Spinal cord (tissue), 10 donors: ENCODE measurements around the gene KIF1A. TPM values are rescaled to one million over a fixed set of nuclear protein-coding genes. Genes with fewer than 3 reads are reported as not detected.
"Not testable (repeated sequence)": the region's sequence is repeated elsewhere in the genome, so short reads cannot be mapped to it uniquely, and the experiment has no call there.

Experiments used
- DNase-seq, 6 donors: peaks; one replicate each; pipeline versions ENCODE4 v3.0.0 to v3.0.0-alpha.2; 2013 to 2015; ENCODE audit warnings: low spot score in 6 of 6, low read depth in 4 of 6
- H3K27ac ChIP-seq: one replicate; pipeline ENCODE4 v1.5.1; 2013; ENCODE audit warnings: low read depth, low read length, control low read depth
- H3K27me3 ChIP-seq: one replicate; pipeline ENCODE4 v1.6.1; 2013; ENCODE audit warnings: low read length; ENCODE audit not compliant: control insufficient read depth, insufficient read depth
- H3K36me3 ChIP-seq: one replicate; pipeline ENCODE4 v1.6.1; 2013; ENCODE audit warnings: low read length; ENCODE audit not compliant: control insufficient read depth, insufficient read depth
- H3K4me1 ChIP-seq: one replicate; pipeline ENCODE4 v1.6.1; 2013; ENCODE audit warnings: low read length; ENCODE audit not compliant: control insufficient read depth, insufficient read depth
- H3K4me3 ChIP-seq: one replicate; pipeline ENCODE4 v1.5.1; 2013; ENCODE audit warnings: low read depth, low read length, control low read depth
- H3K9me3 ChIP-seq: one replicate; pipeline ENCODE4 v1.6.1; 2013; ENCODE audit warnings: low read length; ENCODE audit not compliant: control insufficient read depth, insufficient read depth
- WGBS: methylation state at CpG from one replicate; pipeline ENCODE4 v1.1.5; 2013; ENCODE audit warnings: missing lambda C conversion rate; ENCODE audit not compliant: insufficient coverage; 5-methylcytosine and 5-hydroxymethylcytosine counted together
- polyA plus RNA-seq, 2 donors: library from polyadenylated mRNA; unstranded; fragments of 120-200 nt; gene quantifications; one replicate each; pipeline ENCODE4 v1.2.1, GENCODE V29; 2013; ENCODE audit not compliant: insufficient read length in 2 of 2
- total RNA-seq, 2 donors: library from RNA; depleted of rRNA in 1 of 2; stranded (reverse); fragments of 120-200 nt in 1 of 2; fragments of >200 nt in 1 of 2; gene quantifications; one replicate each; pipeline versions ENCODE4 v1.2.3 to v1.2.4, GENCODE V29; 2013 to 2014
- donor health status: healthy.

Gene KIF1A
- total and polyA plus RNA-seq, 4 donors: 125 to 519 (median 317) TPM

- H3K9me3 ChIP-seq: no peaks in the 10 kb centered on the region
- WGBS: 92% methylated on average over 4 of the region's 12 CpGs
- H3K27me3 ChIP-seq: no peaks in the 10 kb centered on the region
- no peak overlapping the region for H3K27ac ChIP-seq
- DNase-seq: no peak
- H3K4me1 ChIP-seq: peaks cover 14% of the 10 kb centered on the region
- H3K36me3 ChIP-seq: no peaks in the 10 kb centered on the region
- H3K4me3 ChIP-seq: no peak overlapping the region
Measured at GRCh38 chr2:240848900-240849680, 29.1 kb upstream of the KIF1A start.

- WGBS: 94% methylated on average over 12 of the region's 13 CpGs
Measured at GRCh38 chr2:240847817-240848216, 27.8 kb upstream of the KIF1A start.

GRCh38 chr2:240846873-240847595, 27.0 kb upstream of the KIF1A start:
- Histone ChIP-seq H3K27ac (no peak overlapping the region), H3K9me3 (no peaks in the 10 kb centered on the region), H3K27me3 (no peaks in the 10 kb centered on the region), H3K4me3 (no peak overlapping the region), H3K36me3 (no peaks in the 10 kb centered on the region), H3K4me1 (peaks cover 14% of the 10 kb centered on the region)
- DNase-seq: peak in 1 of 6 donors; percentile 41
- WGBS: 33% methylated on average over 2 of the region's 5 CpGs

More at GRCh38 chr2:240847817-240848216, 27.8 kb upstream of the KIF1A start:
- Histone ChIP-seq H3K4me3 (no peak overlapping the region), H3K4me1 (peaks cover 14% of the 10 kb centered on the region), H3K27me3 (no peaks in the 10 kb centered on the region), H3K9me3 (no peaks in the 10 kb centered on the region), H3K36me3 (no peaks in the 10 kb centered on the region), H3K27ac (no peak overlapping the region)
- DNase-seq: no peak

GRCh38 chr2:240846309-240846708, 26.3 kb upstream of the KIF1A start:
- H3K4me1 ChIP-seq, DNase-seq, H3K27me3 ChIP-seq, H3K9me3 ChIP-seq, H3K4me3 ChIP-seq, H3K36me3 ChIP-seq, H3K27ac ChIP-seq: not testable (repeated sequence)
- no CpG with 5 or more reads among the region's 2 CpGs for WGBS

GRCh38 chr2:240840435-240841060, 20.5 kb upstream of the KIF1A start:
- 44% methylated on average over 9 of the region's 9 CpGs for WGBS
- Histone ChIP-seq H3K9me3 (no peaks in the 10 kb centered on the region), H3K4me3 (no peak overlapping the region), H3K27ac (no peak overlapping the region), H3K36me3 (no peaks in the 10 kb centered on the region), H3K27me3 (no peaks in the 10 kb centered on the region), H3K4me1 (peaks cover 17% of the 10 kb centered on the region)
- peak in 3 of 6 donors; percentile 55 to 90 (median 84) for DNase-seq

- Histone ChIP-seq H3K4me3 (no peak overlapping the region), H3K27me3 (no peaks in the 10 kb centered on the region), H3K27ac (no peak overlapping the region), H3K4me1 (peaks cover 17% of the 10 kb centered on the region), H3K36me3 (no peaks in the 10 kb centered on the region), H3K9me3 (no peaks in the 10 kb centered on the region)
- WGBS: 80% methylated on average over 23 of the region's 28 CpGs
- DNase-seq: no peak
Measured at GRCh38 chr2:240839152-240840143, 19.4 kb upstream of the KIF1A start.

- H3K27me3 ChIP-seq: no peaks in the 10 kb centered on the region
- 79% methylated on average over 2 of the region's 4 CpGs for WGBS
Measured at GRCh38 chr2:240837621-240838020, 17.6 kb upstream of the KIF1A start.

GRCh38 chr2:240836781-240837467, 16.9 kb upstream of the KIF1A start:
- H3K9me3 ChIP-seq: no peaks in the 10 kb centered on the region
- H3K27me3 ChIP-seq: no peaks in the 10 kb centered on the region
- DNase-seq: no peak
- WGBS: 41% methylated on average over 14 of the region's 17 CpGs
- no peaks in the 10 kb centered on the region for H3K36me3 ChIP-seq
- H3K27ac ChIP-seq: no peak overlapping the region
- H3K4me1 ChIP-seq: peaks cover 34% of the 10 kb centered on the region
- no peak overlapping the region for H3K4me3 ChIP-seq

More at GRCh38 chr2:240837621-240838020, 17.6 kb upstream of the KIF1A start:
- DNase-seq: no peak
- Histone ChIP-seq H3K36me3 (no peaks in the 10 kb centered on the region), H3K27ac (no peak overlapping the region), H3K4me3 (no peak overlapping the region), H3K9me3 (no peaks in the 10 kb centered on the region), H3K4me1 (peaks cover 28% of the 10 kb centered on the region)
